HEK293 (cell line): ENCODE results near the gene FHDC1.
"Not testable (repeated sequence)": the region's sequence is repeated elsewhere in the genome, so short reads cannot be mapped to it uniquely, and the experiment has no call there.

Source experiments
- CTCF ChIA-PET: fragments of 350-600 bp; formaldehyde crosslinking; extraction: SDS; loops from one replicate; lab custom pipeline; 2021; ENCODE audit warnings: antibody characterized with exemption; lab: Yijun Ruan, JAX
- POLR2A ChIA-PET: fragments of 300-600 bp; formaldehyde crosslinking; extraction: SDS; loops from one replicate; lab custom pipeline; 2020; ENCODE audit warnings: antibody characterized with exemption, inconsistent platforms; lab: Yijun Ruan, JAX
- H3K27ac ChIP-seq: fragments of 200-500 bp; sonication (Bioruptor generic); 2 replicates; pipeline ENCODE4 v1.5.1; 2014; ENCODE audit warnings: low read depth, low read length, control low read depth, inconsistent platforms; ENCODE audit errors: extremely low read depth
- H3K36me3 ChIP-seq, 2 experiments: fragments of 200-500 bp in 1 of 2; sonication (Bioruptor generic) in 1 of 2; 1 replicate in 1 of 2; 2 replicates in 1 of 2; pipeline ENCODE4 v1.5.1; 2014 to 2017; ENCODE audit warnings: inconsistent platforms in 2 of 2, low read length in 2 of 2; ENCODE audit not compliant: control insufficient read depth in 2 of 2, insufficient read depth in 1 of 2
- H3K4me1 ChIP-seq: fragments of 200-500 bp; sonication (Bioruptor generic); 2 replicates; pipeline ENCODE4 v1.5.1; 2014; ENCODE audit warnings: mild to moderate bottlenecking, low read length, inconsistent platforms; ENCODE audit not compliant: control insufficient read depth, insufficient read depth
- H3K4me3 ChIP-seq: 2 replicates; pipeline ENCODE4 v1.5.1; 2011; ENCODE audit warnings: low read depth, mild to moderate bottlenecking, control low read depth, low read length, moderate library complexity
- H3K9me3 ChIP-seq: fragments of 200-500 bp; sonication (Bioruptor generic); 2 replicates; pipeline ENCODE4 v1.5.1; 2014; ENCODE audit warnings: low read depth, low read length, inconsistent platforms; ENCODE audit not compliant: control insufficient read depth, insufficient read depth
- HOXC10 ChIP-seq: sonication (generic); formaldehyde crosslinking; IDR thresholded peaks from 2 replicates; pipeline ENCODE4 v1.8.1; 2023; ENCODE audit warnings: mild to moderate bottlenecking, missing genetic modification reagents
- OVOL3 ChIP-seq: fragments of 450-650 bp; formaldehyde crosslinking; IDR thresholded peaks from 2 replicates; pipeline ENCODE4 v1.5.1; 2016; ENCODE audit warnings: missing biosample characterization, missing genetic modification characterization
- PATZ1 ChIP-seq: fragments of 450-650 bp; formaldehyde crosslinking; IDR thresholded peaks from 2 replicates; pipeline ENCODE4 v1.5.1; 2016; ENCODE audit warnings: missing biosample characterization, missing genetic modification characterization
- SALL2 ChIP-seq: fragments of 450-650 bp; formaldehyde crosslinking; IDR thresholded peaks from 2 replicates; pipeline ENCODE4 v1.5.0; 2017; ENCODE audit warnings: missing biosample characterization, mild to moderate bottlenecking, missing genetic modification characterization, borderline replicate concordance
- SCRT1 ChIP-seq: fragments of 450-650 bp; formaldehyde crosslinking; IDR thresholded peaks from 2 replicates; pipeline ENCODE4 v1.5.1; 2016; ENCODE audit warnings: missing biosample characterization, missing genetic modification characterization, borderline replicate concordance
- SCRT2 ChIP-seq: fragments of 450-650 bp; formaldehyde crosslinking; IDR thresholded peaks from 2 replicates; pipeline ENCODE4 v1.5.1; 2016; ENCODE audit warnings: missing biosample characterization, missing genetic modification characterization
- TCF7L2 ChIP-seq: IDR thresholded peaks from 2 replicates; pipeline ENCODE4 v1.6.1; 2011; ENCODE audit warnings: low read depth, mild to moderate bottlenecking, inconsistent platforms, low read length, moderate library complexity, borderline replicate concordance
- YY2 ChIP-seq: fragments of 450-650 bp; formaldehyde crosslinking; IDR thresholded peaks from 2 replicates; pipeline ENCODE4 v1.5.1; 2016; ENCODE audit warnings: missing biosample characterization, missing genetic modification characterization
- ZBTB48 ChIP-seq: fragments of 450-650 bp; formaldehyde crosslinking; IDR thresholded peaks from 2 replicates; pipeline ENCODE4 v1.5.1; 2016; ENCODE audit warnings: missing biosample characterization, missing genetic modification characterization
- ZNF16 ChIP-seq: fragments of 450-650 bp; formaldehyde crosslinking; IDR thresholded peaks from 2 replicates; pipeline ENCODE4 v1.5.1; 2016; ENCODE audit warnings: low read depth, missing biosample characterization, missing genetic modification characterization
- ZNF24 ChIP-seq: fragments of 450-650 bp; formaldehyde crosslinking; IDR thresholded peaks from 2 replicates; pipeline ENCODE4 v1.5.1; 2016; ENCODE audit warnings: missing biosample characterization, missing genetic modification characterization
- ZNF248 ChIP-seq: fragments of 450-650 bp; formaldehyde crosslinking; IDR thresholded peaks from 2 replicates; pipeline ENCODE4 v1.5.1; 2017; ENCODE audit warnings: missing biosample characterization, missing genetic modification characterization
- ZNF274 ChIP-seq, 2 experiments: fragments of 200-500 bp in 1 of 2; fragments of 450-650 bp in 1 of 2; sonication (Bioruptor generic) in 1 of 2; formaldehyde crosslinking in 1 of 2; IDR thresholded peaks; 2 replicates each; pipeline versions ENCODE4 v1.5.1 to v1.6.1; 2014 to 2016; ENCODE audit warnings: borderline replicate concordance in 1 of 2, inconsistent platforms in 1 of 2, low read length in 1 of 2, missing biosample characterization in 1 of 2, missing genetic modification characterization in 1 of 2
- ZNF350 ChIP-seq: fragments of 450-650 bp; formaldehyde crosslinking; IDR thresholded peaks from 2 replicates; pipeline ENCODE4 v1.5.0; 2017; ENCODE audit warnings: missing biosample characterization, mild to moderate bottlenecking, missing genetic modification characterization
- ZNF366 ChIP-seq: fragments of 450-650 bp; formaldehyde crosslinking; conservative IDR thresholded peaks from 2 replicates; pipeline ENCODE4 v1.5.1; 2016; ENCODE audit warnings: missing biosample characterization, missing genetic modification characterization
- ZNF394 ChIP-seq: fragments of 450-650 bp; formaldehyde crosslinking; IDR thresholded peaks from 2 replicates; pipeline ENCODE4 v1.5.1; 2016; ENCODE audit warnings: missing biosample characterization, missing genetic modification characterization, mild to moderate bottlenecking, moderate library complexity, borderline replicate concordance
- ZNF433 ChIP-seq: fragments of 450-650 bp; formaldehyde crosslinking; IDR thresholded peaks from 2 replicates; pipeline ENCODE4 v1.5.1; 2016; ENCODE audit warnings: missing biosample characterization, missing genetic modification characterization, low read depth
- ZNF514 ChIP-seq: fragments of 450-650 bp; formaldehyde crosslinking; IDR thresholded peaks from 2 replicates; pipeline ENCODE4 v1.5.1; 2016; ENCODE audit warnings: missing biosample characterization, missing genetic modification characterization
- ZNF555 ChIP-seq: fragments of 450-650 bp; formaldehyde crosslinking; conservative IDR thresholded peaks from 2 replicates; pipeline ENCODE4 v1.5.1; 2017; ENCODE audit warnings: missing biosample characterization, mild to moderate bottlenecking, missing genetic modification characterization, inconsistent platforms
- ZNF558 ChIP-seq: fragments of 450-650 bp; formaldehyde crosslinking; IDR thresholded peaks from 2 replicates; pipeline ENCODE4 v1.5.1; 2016; ENCODE audit warnings: missing biosample characterization, missing genetic modification characterization
- ZNF621 ChIP-seq: fragments of 450-650 bp; formaldehyde crosslinking; IDR thresholded peaks from 2 replicates; pipeline ENCODE4 v1.5.1; 2017; ENCODE audit warnings: missing biosample characterization, missing genetic modification characterization
- ZNF654 ChIP-seq: fragments of 450-650 bp; formaldehyde crosslinking; IDR thresholded peaks from 2 replicates; pipeline ENCODE4 v1.5.1; 2016; ENCODE audit warnings: low read depth, missing biosample characterization, missing genetic modification characterization
- ZNF658 ChIP-seq: fragments of 450-650 bp; formaldehyde crosslinking; IDR thresholded peaks from 2 replicates; pipeline ENCODE4; 2016; ENCODE audit warnings: missing biosample characterization, missing genetic modification characterization
- ZNF701 ChIP-seq: fragments of 450-650 bp; formaldehyde crosslinking; IDR thresholded peaks from 2 replicates; pipeline ENCODE4 v1.5.1; 2016; ENCODE audit warnings: missing biosample characterization, missing genetic modification characterization

The FHDC1 gene

DNA sequence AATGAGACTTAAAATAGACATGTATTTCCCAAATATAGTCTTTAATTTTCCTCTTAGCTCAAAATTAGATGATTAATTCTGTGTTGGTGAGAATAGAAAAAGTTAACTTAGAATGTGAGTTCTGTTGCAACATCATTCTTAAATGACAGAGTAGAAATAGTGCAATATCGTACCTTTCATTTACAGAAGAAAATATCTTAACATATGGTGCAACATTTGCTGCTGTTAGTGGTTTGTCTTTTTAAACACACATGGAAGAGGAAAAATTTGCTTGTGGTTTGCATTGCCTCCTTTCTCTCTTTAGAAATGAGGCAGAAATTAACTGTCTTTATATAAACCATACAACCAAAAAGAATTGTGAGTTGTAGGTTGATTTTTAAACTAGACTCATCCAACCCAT, 39.3 kb upstream of the FHDC1 start (continued):
- no peak for TF ChIP-seq SCRT1 (tag by site-specific recombination)
- no peak for TF ChIP-seq OVOL3 (tag by site-specific recombination)

GRCh38 chr4:152898133-152898532, 38.0 kb upstream of the FHDC1 start:
- H3K36me3 ChIP-seq, H3K4me1 ChIP-seq, POLR2A ChIA-PET, H3K9me3 ChIP-seq, H3K4me3 ChIP-seq, H3K27ac ChIP-seq: not testable (repeated sequence)
- CTCF ChIA-PET = interaction anchor here (0.6 kb wide), 1 partner anchor 396 kb away, joined by 3 read pairs; no protein-coding TSS in a partner anchor

- TF ChIP-seq ZNF654 (no peak), ZNF248 (tag by site-specific recombination) (no peak), YY2 (tag by site-specific recombination) (no peak)
- TF ChIP-seq, all 188 proteins: peak for 0
- POLR2A ChIA-PET = no interaction called here
- H3K36me3 ChIP-seq = no peaks in the 10 kb centered on the region
- CTCF ChIA-PET = no interaction called here
- H3K27ac ChIP-seq = no peak overlapping the region
- H3K9me3 ChIP-seq = no peaks in the 10 kb centered on the region
- no peak overlapping the region for H3K4me3 ChIP-seq
- H3K4me1 ChIP-seq = no peaks in the 10 kb centered on the region
Observed at GRCh38 chr4:152898606-152899005, 37.5 kb upstream of the FHDC1 start.

DNA sequence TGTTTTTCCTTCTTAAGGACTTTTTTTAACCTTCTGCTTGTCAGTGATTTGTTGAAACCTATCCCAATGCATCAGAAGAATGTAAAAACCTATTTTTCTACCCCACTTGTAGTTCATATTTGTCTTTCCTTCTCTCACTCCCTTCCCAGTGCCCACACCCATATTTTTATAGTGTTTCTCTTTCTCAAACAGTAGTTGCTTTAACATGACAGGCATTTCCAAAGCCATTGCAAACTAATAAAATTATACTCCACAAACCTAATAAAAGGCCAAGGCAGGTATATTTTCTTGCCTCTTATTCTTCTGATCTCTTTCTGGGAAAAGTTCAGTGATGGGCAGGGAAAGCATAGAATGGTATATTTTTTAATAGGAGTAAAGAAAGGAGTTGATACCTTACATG, 35.7 kb upstream of the FHDC1 start:
- TF ChIP-seq ZNF16 (tag by site-specific recombination) (no peak), ZNF514 (no peak), ZNF24 (tag by site-specific recombination) (no peak), ZNF555 (tag by site-specific recombination) (no peak), ZNF394 (tag by site-specific recombination) (no peak), ZNF366 (tag by site-specific recombination) (no peak), SALL2 (tag by site-specific recombination) (no peak), ZNF350 (tag by site-specific recombination) (no peak), ZNF433 (no peak), ZNF701 (no peak), ZNF621 (tag by site-specific recombination) (no peak), HOXC10 (CRISPR knock-in tag) (no peak), ZNF658 (tag by site-specific recombination) (no peak), PATZ1 (tag by site-specific recombination) (no peak), ZBTB48 (tag by site-specific recombination) (no peak), TCF7L2 (no peak), ZNF558 (no peak), ZNF274 (IDR thresholded peaks at IDR 0.05; ENCODE audit: low read length) (no peak), ZNF274 (tag by site-specific recombination; IDR thresholded peaks at IDR 0.05; ENCODE audit: borderline replicate concordance) (no peak), SCRT2 (no peak)
- H3K36me3 ChIP-seq = no peaks in the 10 kb centered on the region
- no peaks in the 10 kb centered on the region for H3K4me1 ChIP-seq
- H3K27ac ChIP-seq = no peak overlapping the region
- H3K4me3 ChIP-seq = no peak overlapping the region
- ChIA-PET POLR2A (no interaction called here), CTCF (no interaction called here)
- H3K9me3 ChIP-seq = no peaks in the 10 kb centered on the region
